Stimulated activated CD8-positive, alpha-beta memory T cell treated with anti-CD3 and anti-CD28 coated beads, Interleukin-7, amount 100 ng/mL, for 4 hours (primary cell): ENCODE results near the gene SPR.

Experiments used
- DNase-seq, 2 donors: peaks; one replicate each; pipeline ENCODE4 v3.0.0-alpha.2; 2020; ENCODE audit warnings: low read depth in 2 of 2

SPR gene

DNA sequence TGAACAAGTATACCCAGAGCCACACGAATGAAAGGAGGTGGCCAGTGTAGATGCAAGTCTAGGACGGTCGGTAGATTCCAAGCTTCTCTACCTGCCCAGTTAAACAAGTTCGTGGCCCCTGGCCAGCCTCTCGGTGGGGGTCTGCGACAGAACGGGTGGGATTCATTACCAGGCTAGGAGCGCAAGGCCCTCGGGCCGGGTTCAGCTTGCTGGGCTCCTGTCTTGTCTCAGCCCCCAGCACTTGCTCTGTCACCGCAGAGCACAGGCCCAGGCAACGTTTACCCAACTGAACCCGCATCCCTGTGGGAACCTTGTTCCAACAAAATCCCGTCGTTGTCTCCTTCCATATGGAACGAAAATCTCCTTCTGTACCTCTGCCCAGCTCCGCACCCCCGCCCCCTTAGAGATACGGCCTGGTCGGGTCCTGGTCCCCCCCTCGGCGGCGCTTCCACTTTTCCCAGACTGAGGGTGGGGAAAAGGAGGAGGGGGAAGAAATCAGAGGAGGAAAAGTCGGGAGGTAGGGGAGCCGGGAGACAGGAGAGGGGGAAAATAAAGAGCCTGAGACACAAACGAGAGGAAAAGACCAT, 28.2 kb downstream of the SPR start:
- no peak for DNase-seq

DNA sequence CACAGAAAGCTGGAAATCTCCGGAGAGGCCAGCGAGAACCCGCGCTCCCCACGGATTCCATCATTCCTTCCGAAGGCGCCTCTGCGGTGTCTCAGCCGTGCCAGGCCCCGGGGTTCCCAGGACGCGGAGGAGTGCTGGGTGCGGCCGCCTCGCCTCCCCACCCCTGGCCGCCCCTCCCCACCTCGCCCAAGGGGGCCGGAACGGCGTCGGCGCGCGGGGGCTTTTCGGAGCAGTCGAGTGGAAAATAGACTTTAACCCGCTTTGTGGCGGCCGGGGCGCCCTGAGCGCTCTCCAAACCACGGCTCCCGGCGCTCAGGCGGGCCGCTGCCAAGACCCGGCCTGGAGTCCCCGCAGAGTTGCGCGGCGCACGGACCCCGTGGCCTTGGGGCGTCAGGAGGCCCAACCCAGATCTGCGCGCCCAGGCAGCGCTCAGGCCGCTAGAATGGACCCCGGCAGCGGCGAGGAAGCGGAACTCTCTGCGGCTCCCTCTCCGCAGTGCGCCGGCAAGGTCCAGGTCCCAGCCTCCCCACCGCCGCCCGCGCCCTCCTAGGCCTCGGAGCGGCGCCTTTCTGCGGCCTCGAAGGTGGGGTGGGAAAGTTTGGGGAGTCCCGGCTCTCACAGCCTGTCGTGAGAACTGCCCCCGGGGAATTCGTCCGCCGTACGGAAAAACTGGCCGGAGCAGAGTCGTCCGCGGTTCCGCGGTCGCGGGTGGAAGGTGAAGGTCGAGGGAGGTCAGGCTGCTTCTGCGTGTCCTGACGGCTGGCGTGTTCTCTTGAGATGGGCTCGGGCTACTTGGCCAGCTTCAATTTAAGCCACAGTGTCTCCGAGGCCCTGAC, 28.9 kb downstream of the SPR start:
- peak in 1 of 2 donors; percentile 29 for DNase-seq

DNA sequence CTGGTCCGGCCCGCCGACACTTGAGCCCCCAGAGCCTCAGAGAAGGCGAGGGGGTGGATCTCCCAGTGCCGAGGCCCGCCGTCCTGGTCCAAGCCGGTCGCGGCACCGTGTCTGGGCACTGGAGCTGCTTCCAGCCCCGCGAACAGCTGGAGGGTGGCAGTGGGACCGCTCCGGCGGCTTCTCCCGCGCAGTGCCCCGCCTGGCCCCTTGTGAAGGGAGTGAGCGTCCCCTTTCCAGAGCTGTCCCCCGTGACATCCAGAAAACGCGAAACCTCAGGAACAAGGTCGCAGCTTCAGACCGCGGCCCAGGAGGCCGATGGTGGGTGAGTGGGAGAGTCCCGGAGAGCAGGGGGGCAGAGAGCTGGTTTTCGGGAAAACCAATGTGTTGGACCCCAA, 29.5 kb downstream of the SPR start:
- no peak for DNase-seq

DNA sequence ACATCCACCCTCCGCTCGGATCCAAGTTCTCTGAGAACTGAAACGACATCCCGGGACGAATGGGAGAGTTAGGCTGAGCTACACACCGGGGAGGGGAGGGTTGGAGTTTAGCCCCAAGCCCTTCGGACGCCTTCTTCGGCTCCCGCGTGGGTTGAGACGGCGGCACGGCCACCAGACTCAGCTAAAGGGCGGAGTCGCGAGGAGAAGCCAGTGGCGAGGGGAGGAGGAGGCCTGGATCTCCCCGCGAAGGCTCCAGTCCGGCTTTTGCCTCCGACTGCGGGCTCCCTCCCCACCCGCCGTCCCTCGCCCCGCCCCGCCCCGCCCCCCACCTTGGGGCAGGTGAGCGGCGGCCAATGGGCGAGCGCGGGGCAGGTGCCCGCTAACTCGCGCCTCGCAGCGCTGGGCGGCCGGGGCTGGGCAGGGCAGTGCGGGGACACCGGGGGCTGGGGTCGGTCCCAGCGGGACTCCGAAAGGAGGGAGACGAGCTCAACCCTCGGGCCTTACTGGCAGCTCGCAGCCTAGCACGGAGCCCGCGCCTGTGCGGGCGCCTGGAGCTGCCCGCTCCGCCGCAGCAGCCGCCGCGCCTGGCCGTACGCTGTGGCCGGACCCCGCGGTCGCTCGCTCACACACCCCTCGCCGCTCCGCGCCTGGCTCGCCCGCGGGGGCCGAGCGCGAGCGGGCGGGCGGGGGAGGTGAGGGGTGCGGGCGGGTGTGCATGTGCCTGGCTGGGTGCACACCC, 30.1 kb downstream of the SPR start, which contains the start of gene EMX1:
TSS of gene EMX1 (plus strand) at position 382 of the 739 bp plus-strand sequence. CDS start at position 716, 334 bp downstream.
- DNase-seq: peak in 1 of 2 donors; percentile 28

DNA sequence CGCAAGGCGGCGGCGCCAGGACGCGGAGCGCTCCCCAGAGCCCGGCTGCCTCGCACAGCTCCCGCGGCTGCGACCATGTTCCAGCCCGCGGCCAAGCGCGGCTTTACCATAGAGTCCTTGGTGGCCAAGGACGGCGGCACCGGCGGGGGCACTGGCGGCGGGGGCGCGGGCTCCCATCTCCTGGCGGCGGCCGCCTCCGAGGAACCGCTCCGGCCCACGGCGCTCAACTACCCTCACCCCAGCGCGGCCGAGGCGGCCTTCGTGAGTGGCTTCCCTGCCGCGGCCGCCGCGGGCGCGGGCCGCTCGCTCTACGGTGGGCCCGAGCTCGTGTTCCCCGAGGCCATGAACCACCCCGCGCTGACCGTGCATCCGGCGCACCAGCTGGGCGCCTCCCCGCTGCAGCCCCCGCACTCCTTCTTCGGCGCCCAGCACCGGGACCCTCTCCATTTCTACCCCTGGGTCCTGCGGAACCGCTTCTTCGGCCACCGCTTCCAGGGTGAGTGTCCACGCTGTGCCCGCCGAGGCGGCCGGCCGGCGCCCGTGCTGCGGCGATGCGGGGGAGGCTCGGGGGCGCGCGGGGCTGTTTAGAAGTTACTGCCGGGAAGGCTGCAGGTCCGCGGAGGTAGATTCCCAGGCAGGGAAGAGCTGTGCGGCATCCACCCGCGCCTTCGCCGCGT, 30.8 kb downstream of the SPR start:
- no peak for DNase-seq

DNA sequence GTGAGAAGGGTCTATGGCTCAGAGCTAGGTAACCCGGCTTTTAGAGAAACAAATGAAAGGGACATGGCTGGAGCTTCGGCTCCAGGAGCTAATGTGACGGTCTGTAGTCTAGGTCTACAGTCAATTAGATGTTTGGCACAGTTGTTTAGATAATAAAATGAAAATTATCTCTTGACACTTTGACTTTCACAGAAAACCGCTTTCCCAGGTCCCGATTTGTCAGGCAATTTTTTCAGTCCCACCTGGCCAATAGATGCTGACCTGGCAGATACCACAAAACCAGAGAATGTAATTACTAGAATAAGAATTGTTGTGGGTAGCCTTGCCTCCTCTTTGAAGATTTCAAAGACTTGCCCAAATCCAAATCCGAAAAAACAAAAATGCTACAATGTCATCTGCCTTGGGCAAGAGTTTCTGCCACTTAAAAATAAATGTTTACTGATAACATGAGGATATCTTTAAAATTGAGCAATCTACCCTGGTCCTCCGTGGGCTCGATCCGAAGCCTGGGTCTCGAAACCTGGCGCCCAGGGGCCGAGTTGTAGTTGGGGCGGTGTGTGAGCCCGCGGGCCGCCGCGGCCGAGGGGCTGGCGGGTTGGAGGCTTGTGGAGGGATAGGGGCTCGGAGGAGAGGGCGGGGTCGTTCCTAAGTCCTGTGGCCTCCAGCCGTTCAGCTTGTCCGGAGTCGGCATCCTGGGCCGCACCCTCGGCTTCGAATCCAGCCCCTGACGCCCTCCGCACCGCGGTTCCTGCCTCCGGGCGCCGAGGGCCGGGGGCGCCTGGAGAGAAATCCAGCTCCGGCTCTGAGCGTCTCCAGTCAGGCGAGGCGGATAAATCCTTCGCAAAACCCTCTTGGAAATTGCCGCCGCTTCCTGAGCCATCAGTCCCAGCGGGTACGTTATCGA, 32.5 kb downstream of the SPR start:
- DNase-seq: no peak

DNA sequence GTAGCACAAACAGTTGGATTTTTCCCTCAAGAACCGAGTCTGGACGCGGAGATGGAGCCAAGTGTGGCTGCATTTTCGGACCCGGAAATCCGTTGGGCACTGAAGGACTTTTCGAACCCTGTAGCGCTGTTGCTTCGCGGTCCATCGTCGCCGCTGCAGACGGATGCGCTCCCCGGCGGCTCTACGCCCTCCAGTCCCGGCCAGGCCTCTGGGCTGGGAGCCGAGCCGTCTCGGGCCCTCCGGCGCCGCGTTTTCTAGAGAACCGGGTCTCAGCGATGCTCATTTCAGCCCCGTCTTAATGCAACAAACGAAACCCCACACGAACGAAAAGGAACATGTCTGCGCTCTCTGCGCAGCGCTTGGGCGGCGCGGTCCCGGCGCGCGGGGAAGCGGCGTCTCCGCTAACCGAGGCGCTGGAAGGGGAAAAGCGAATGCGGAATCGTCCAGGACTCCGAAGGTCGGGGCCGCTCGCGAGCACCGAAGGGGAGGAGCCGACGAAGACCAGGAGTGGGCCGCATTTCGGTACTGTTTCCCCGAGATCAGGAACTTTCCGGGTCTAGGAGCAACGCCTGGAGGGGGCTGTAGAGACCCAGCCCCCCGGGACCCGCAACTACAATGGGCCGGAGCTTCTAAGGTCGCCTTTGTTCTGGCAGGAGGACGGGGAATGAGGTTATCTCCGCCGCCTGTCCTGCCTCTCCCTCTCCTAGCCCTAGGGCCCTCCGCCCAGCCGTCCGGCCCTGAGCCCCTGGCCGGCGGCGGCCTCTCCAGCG, 33.3 kb downstream of the SPR start:
- no peak for DNase-seq

DNA sequence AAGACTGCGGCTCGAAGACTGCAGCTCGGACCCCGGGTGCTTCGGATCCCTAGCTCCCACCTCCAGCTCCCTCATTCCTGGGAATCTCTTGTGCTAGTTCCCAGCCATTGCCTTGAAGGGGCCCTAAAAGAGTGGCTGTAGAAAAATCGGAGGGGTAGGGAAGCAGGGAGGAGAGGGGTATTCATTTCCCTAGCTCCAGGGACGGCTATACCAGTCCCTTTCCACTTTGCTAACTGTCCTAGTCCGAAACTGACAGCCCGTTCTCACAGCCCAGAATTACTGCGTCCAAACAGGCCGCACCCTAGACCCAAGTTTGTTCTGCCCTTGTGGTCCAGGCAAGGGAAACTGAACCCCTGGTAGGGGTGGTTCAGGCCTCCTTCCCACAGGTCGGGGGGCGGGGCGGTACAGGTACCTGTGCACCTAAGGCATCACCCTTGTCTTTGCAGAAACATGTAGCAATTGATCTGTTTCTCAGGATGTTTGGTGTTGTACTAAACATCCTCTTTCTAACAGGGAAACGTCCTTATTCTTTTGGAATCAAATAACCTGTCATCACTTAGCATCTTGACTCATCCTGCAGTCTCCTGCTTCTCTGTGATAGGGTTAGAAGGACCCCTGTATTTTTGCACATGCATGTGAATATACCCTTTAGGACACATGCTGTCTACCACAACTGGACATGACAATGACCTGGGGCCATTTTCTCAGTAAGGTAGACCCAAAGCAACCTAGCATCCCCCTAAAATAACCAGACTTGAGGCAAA, 34.1 kb downstream of the SPR start:
- no peak for DNase-seq

DNA sequence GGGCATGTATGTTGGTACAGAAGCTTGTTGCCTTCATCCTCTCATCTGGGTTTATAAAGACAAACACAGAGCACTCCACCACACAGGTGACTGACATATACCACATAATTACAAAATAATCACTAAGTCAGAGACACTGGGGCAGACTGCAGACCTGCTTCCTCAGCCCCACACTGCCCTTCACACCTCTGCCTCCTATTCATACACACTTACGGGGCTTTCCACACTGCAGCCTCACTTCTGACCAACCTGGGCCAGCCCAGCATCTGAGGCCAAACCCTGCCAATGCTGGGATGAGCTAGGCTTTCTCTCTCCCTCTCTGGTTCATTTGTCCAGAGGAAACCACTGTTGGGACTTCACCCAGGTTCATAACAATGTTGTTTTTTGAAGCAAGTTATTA, 34.6 kb downstream of the SPR start:
- DNase-seq: no peak

DNA sequence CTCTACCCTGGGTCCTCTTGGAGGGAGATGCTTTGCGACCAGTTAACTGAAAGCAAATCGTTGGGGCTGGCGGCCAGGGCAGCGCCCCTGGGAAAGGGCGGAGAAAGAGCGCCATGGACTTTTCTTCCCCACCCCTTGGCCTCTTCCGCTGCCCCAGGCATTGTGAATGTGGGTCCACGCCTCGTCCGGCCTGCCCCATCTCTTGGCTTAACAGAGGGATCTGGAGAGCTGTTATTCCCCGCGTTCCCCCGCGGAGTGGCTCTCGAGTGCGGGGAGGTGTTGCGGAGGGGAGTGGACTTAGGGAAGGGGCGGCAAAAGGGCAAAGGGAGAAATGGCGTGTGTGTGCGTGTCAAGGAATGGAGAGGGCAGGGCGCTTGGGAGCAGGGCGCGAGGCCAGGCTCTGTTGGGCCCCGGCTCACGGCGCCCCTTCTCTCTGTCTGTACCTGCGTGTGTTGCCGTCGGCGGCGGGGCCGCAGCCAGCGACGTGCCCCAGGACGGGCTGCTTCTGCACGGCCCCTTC, 36.7 kb downstream of the SPR start:
- no peak for DNase-seq

DNA sequence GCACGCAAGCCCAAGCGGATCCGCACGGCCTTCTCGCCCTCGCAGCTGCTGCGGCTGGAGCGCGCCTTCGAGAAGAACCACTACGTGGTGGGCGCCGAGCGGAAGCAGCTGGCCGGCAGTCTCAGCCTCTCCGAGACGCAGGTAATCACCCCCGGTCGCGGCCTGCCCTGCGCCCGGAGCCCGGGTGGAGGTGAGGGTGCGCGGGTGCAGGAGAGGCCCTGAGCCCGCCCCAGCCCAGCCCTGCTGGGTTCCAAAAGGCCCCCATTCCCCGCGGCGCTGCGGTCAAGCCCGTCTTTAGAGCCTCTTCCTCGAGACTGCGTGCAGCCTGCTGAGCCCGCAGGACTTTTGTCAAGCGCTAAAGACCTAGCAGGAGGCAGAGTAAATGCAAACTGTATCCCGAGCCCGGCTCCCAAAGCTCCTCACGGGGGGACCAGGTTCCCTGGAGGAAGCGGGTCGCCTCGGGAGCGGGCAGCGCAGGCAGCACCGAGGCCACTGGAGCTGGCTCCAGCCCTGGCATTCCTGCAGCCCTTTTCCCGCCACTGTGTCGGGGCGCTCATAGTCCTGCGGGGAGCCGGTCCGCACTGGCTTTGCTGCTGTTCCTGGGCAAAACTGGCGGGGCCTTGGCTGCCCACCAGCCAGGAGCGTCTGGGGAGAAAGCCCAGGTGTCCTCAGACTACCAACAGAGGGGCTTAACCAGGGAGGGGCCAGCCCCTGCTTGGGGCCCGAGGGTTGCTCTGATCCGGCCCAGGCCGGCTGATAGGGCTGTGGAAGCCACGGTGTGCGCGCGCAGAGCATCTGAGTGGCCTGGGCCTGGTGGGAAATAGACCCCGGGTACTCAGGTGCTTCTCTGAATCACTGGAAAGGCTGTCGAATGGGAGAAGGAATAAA, 37.4 kb downstream of the SPR start:
- DNase-seq: no peak

DNA sequence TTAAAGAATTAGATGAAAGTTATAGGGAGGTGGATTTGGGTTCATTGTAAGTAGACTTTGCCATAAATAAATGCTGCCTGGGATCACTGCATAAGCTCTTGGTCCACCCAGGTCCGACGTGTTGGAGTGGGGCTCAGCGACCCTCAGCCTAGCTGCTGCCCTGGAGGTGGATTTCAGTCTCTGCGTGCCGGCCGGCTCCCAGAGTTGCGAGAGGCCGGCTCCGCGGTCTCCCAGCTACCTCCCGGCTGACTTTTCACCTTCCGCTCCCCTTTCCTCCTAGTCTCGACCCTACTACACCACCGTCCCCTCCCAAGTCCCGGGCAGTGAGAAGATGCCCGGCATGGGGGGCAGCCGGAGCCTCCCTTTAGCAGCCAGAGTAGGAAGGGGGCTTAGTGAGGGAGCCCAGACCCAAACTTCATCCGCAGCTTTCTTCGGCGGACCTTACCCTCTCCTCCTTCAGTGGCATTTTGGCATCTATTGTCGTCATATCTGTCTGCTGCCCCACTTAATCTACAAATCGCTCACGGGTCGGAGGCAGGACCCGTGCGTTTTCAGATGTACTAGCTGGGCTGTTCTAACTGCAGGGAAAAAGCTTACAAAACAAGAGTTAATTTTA, 38.2 kb downstream of the SPR start:
- DNase-seq: no peak

DNA sequence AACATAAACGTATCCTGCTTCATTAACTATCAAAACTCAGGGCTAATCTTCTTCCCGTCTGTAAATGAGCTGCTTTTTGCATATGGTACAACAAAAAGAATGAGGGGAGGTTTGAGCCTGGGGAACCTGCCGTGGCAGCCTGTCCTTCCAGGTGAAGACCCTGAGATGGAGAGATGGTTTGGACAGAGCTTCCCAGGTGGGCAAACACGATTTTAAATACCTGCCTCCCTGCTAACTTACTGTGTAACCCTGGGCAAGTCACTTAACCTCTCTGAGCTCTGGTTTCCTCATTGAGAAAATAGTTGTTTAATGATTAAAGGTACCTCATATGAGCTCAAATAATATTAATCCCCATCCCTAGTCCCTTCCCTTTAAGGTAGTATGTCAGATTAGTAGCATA, 39.2 kb downstream of the SPR start:
- DNase-seq: no peak

DNA sequence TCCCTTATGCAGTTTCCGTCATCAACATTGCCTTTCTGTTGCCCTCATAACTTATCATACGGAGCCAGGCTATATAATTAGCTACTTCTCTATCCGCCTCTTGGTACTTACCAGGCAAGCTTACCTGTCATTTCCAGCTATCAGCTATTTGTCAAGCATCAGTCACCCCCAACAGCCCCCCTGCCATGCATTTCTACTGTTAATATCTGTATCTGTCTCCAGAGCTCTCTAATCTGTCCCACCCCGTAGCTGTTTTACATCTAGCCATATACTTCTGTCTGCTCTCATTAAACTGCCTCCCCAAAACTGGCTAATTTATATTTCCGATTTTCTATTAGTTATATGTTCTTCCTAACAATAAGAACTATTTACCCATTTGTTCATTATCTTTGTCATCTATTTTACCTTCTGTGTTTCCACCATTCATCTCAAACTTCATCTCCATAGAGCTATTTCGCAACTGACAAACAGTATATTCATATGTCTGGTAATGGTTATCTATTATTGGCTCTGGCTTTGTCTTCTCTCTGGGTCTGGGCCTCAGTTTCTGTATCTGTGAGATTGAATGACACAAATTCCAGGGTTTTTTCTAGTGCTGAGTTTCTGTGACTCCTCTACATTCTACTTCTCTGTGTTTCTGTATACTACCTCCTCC, 39.7 kb downstream of the SPR start:
- DNase-seq: no peak

DNA sequence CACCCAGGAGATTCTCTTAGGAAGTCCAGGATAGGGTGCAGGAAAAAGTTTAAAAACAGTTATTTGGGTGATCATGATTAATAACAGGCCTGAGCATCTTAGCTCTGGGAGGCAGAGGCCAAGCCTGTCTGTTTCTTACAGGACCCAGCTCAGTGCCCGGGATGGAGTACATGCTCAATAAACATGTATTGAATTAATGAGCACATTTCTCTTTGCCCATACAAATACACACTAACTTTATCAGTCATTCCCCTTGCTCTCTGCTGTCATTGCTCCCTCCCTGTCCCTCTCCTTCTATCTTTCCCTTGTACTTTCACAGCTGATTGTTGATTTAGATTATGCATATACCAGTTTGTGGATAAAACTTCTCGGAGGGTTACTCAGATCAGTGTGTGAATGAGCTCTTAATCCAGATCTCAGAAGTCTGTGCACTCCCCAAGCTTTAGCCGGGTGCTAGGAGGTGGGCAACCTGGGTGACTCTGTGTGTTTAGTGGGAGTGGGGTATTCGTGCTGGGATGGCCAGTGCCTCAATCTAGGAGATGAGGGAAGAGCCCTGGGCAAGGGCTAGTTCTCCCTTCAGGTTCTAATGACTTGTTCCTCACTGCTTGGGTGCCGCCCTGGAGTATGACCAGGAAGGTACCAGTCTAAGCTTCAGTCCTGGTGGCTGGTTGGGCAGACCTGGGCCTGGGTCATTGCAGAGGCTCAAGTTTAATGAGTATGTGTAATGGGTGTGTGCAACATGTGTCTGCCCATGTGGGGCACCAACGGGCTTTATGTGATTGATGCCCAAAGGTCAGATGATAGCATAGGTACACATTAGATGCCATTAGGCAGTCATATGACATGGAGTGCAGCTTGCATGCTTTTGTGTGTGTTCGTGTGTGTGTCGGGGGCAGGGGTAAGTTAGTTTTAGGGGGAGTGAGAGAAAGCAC, 40.7 kb downstream of the SPR start:
- no peak for DNase-seq

DNA sequence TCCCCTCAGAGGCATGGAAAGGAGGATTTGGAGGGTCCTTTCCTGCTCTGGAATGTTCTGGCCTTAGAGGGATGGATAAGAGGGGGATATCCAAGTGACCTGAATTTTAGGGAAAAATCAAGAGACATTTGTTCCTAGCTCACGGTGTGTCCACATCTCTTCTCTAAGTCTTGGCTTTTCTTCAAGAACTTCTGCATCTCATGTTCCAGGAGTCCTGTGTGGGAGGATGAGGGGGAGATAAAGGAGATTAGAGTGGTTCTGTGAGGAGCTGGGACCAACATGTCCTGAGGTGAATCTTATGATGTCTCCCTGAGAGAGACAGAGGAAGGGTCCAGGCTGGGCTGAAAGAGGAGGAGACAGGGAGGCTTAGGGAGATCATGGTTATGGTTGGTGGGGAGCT, 41.8 kb downstream of the SPR start:
- no peak for DNase-seq
